PC-3 (cell line): ENCODE results near the gene ASCL4. TPM values are rescaled to one million over a fixed set of nuclear protein-coding genes. Genes with fewer than 3 reads are reported as not detected.

Experiments
- ATAC-seq: fragments of 200-7000 bp; cut with Tn5 transposase; 2 replicates; pipeline ENCODE4 v1.9.1; 2020; ENCODE audit warnings: mild to moderate bottlenecking, moderate library complexity
- BruUV-seq: library from RNA; stranded (reverse); fragments of 400-500 nt; replicated peaks from 2 replicates; lab custom pipeline; 2021; lab: Mats Ljungman, UMichigan
- CTCF ChIA-PET: fragments of 300-600 bp; sonication (Branson Sonifier 250); formaldehyde crosslinking; loops from one replicate; lab custom pipeline; 2022; ENCODE audit warnings: antibody characterized with exemption; lab: Charles Lee
- POLR2A ChIA-PET: fragments of 300-600 bp; sonication (Branson Sonifier 250); formaldehyde crosslinking; loops from one replicate; lab custom pipeline; 2022; ENCODE audit warnings: antibody characterized with exemption; ENCODE audit not compliant: unreplicated experiment; lab: Charles Lee
- DNase-seq: peaks from one replicate; pipeline ENCODE4 v3.0.0-alpha.2; 2015
- H2AFZ ChIP-seq: fragments of 300-600 bp; sonication (generic); 2 replicates; pipeline ENCODE4 v1.6.0; 2016; ENCODE audit warnings: antibody characterized with exemption, low read length
- H3F3A ChIP-seq: fragments of 300-600 bp; sonication (generic); one replicate; pipeline ENCODE4 v1.6.0; 2017; ENCODE audit warnings: antibody characterized with exemption, low read length, control low read depth, mild to moderate bottlenecking; ENCODE audit not compliant: unreplicated experiment
- H3K27ac ChIP-seq: fragments of 300-600 bp; sonication (generic); 2 replicates; pipeline ENCODE4 v1.5.1; 2016; ENCODE audit warnings: mild to moderate bottlenecking, low read length
- H3K27me3 ChIP-seq: fragments of 300-600 bp; sonication (generic); 2 replicates; pipeline ENCODE4 v1.6.1; 2016; ENCODE audit warnings: low read length, mixed read lengths
- H3K36me3 ChIP-seq: fragments of 300-600 bp; sonication (generic); 2 replicates; pipeline ENCODE4 v1.6.1; 2016; ENCODE audit warnings: low read depth, mixed run types, low read length, mixed read lengths
- H3K4me1 ChIP-seq: fragments of 300-600 bp; sonication (generic); 2 replicates; pipeline ENCODE4 v1.5.1; 2016; ENCODE audit warnings: low read length; ENCODE audit not compliant: insufficient read depth
- H3K4me2 ChIP-seq: fragments of 300-600 bp; sonication (generic); 2 replicates; pipeline ENCODE4 v1.6.0; 2016; ENCODE audit warnings: low read length
- H3K4me3 ChIP-seq: fragments of 300-600 bp; sonication (generic); 2 replicates; pipeline ENCODE4 v1.5.1; 2016; ENCODE audit warnings: mild to moderate bottlenecking, low read length, mixed read lengths
- H3K79me2 ChIP-seq: fragments of 300-600 bp; sonication (generic); 2 replicates; pipeline ENCODE4 v1.6.1; 2017; ENCODE audit warnings: low read length, mixed read lengths
- H3K9ac ChIP-seq: fragments of 300-600 bp; sonication (generic); 2 replicates; pipeline ENCODE4 v1.6.0; 2016; ENCODE audit warnings: mild to moderate bottlenecking, low read length
- H3K9me2 ChIP-seq: fragments of 300-600 bp; sonication (generic); replicated peaks from 2 replicates; pipeline ENCODE4 v1.6.1; 2016; ENCODE audit warnings: mixed run types, low read length, mixed read lengths
- H3K9me3 ChIP-seq: fragments of 300-600 bp; sonication (generic); 2 replicates; pipeline ENCODE4 v1.6.1; 2016; ENCODE audit warnings: low read length, mixed read lengths
- H4K20me1 ChIP-seq: fragments of 300-600 bp; sonication (generic); 2 replicates; pipeline ENCODE4 v1.6.1; 2016; ENCODE audit warnings: low read length, mixed read lengths
- CTCF ChIP-seq: fragments of 300-600 bp; sonication (generic); conservative IDR thresholded peaks from 2 replicates; pipeline ENCODE4 v1.5.1; 2017; ENCODE audit warnings: antibody characterized with exemption, low read depth, mild to moderate bottlenecking, low read length
- EZH2 ChIP-seq: fragments of 300-600 bp; sonication (generic); IDR thresholded peaks from one replicate; pipeline ENCODE4 v1.6.1; 2017; ENCODE audit warnings: antibody characterized with exemption, mild to moderate bottlenecking, low read length; ENCODE audit not compliant: unreplicated experiment
- EZH2phosphoT487 ChIP-seq: fragments of 300-600 bp; sonication (generic); IDR thresholded peaks from 2 replicates; pipeline ENCODE4 v1.6.1; 2018; ENCODE audit warnings: mild to moderate bottlenecking, antibody characterized with exemption, low read length, borderline replicate concordance
- intact Hi-C: fragments of 100-400 bp; cut with micrococcal nuclease; formaldehyde crosslinking; loops from 2 replicates; pipeline ENCODE4 v1.9.0; 2023
- total RNA-seq: library from RNA; depleted of rRNA; stranded (reverse); fragments of >200 nt; gene quantifications from 2 replicates; pipeline ENCODE4 v1.2.3, GENCODE V29; 2014

The ASCL4 gene
- total RNA-seq, 1 experiment from 2014 or later = not detected

GRCh38 chr12:107783406-107784376 lies 9.2 kb downstream of the ASCL4 start:
- Histone ChIP-seq H3K4me2 (no peak overlapping the region), H3K27ac (no peak overlapping the region), H2AFZ (no peak overlapping the region), H3K27me3 (peaks cover 60% of the 10 kb centered on the region), H3K36me3 (no peaks in the 10 kb centered on the region), H3K9ac (no peak overlapping the region), H3K79me2 (no peaks in the 10 kb centered on the region), H4K20me1 (no peaks in the 10 kb centered on the region), H3K9me3 (no peaks in the 10 kb centered on the region), H3K9me2 (no peaks in the 10 kb centered on the region), H3K4me1 (no peaks in the 10 kb centered on the region), H3K4me3 (no peak overlapping the region), H3F3A (no peaks in the 10 kb centered on the region)
- DNase-seq = no peak
- POLR2A ChIA-PET = no interaction called here
- intact Hi-C loops = no loop called here
- TF ChIP-seq CTCF (no peak), EZH2 (no peak), EZH2phosphoT487 (no peak)
- CTCF ChIA-PET = no interaction called here
- no peak for ATAC-seq
- no TSS peak for BruUV-seq

- Histone ChIP-seq H3K36me3 (no peaks in the 10 kb centered on the region), H3K4me3 (no peak overlapping the region), H3K4me1 (no peaks in the 10 kb centered on the region), H3K9me2 (no peaks in the 10 kb centered on the region), H2AFZ (no peak overlapping the region), H3K4me2 (no peak overlapping the region), H3K79me2 (no peaks in the 10 kb centered on the region), H3K9me3 (0 out of 2 replicates have a peak, but pooled peaks cover 3% of the 10 kb centered on the region), H3F3A (no peaks in the 10 kb centered on the region), H4K20me1 (no peaks in the 10 kb centered on the region), H3K9ac (no peak overlapping the region), H3K27ac (no peak overlapping the region), H3K27me3 (peaks cover 39% of the 10 kb centered on the region)
- POLR2A ChIA-PET = no interaction called here
- ATAC-seq (no peak), DNase-seq (no peak)
- BruUV-seq = no TSS peak
- CTCF ChIA-PET = no interaction called here
- intact Hi-C loops = no loop called here
- TF ChIP-seq EZH2 = no peak
- TF ChIP-seq CTCF = no peak
- no peak for TF ChIP-seq EZH2phosphoT487
Measured at GRCh38 chr12:107788281-107788680, 13.8 kb downstream of the ASCL4 start.
